HS-27A (cell line): ENCODE results near the gene B9D1.

ENCODE experiments used
- DNase-seq: peaks from one replicate; pipeline ENCODE4 v3.0.0-alpha.2; 2012; ENCODE audit warnings: low read depth, missing footprints

B9D1 gene

GRCh38 chr17:19338031-19338990 lies 24.2 kb downstream of the B9D1 start:
- DNase-seq: no peak

DNA sequence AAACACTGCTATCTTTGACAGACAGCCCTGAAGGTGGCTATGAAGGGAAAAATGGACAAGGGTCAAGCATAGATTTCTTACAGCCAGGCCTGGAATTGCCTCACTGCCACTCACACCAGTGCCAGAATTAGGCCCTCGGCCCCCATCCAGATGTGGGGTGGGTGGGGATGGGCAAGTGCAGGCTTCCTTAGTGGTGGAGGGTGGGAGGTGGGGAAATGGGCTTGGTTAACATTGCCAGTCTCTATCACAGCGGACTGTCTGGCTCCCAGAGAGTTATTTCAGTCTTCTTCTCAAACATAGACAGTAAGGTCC lies 24.9 kb downstream of the B9D1 start:
- no peak for DNase-seq

- DNase-seq: no peak
These were observed 25.4 kb downstream of the B9D1 start for GRCh38 chr17:19336938-19337711.

GRCh38 chr17:19335951-19336631 lies 26.4 kb downstream of the B9D1 start:
- no peak for DNase-seq

- DNase-seq: no peak
These were observed 28.2 kb downstream of the B9D1 start for GRCh38 chr17:19334331-19334730.

DNA sequence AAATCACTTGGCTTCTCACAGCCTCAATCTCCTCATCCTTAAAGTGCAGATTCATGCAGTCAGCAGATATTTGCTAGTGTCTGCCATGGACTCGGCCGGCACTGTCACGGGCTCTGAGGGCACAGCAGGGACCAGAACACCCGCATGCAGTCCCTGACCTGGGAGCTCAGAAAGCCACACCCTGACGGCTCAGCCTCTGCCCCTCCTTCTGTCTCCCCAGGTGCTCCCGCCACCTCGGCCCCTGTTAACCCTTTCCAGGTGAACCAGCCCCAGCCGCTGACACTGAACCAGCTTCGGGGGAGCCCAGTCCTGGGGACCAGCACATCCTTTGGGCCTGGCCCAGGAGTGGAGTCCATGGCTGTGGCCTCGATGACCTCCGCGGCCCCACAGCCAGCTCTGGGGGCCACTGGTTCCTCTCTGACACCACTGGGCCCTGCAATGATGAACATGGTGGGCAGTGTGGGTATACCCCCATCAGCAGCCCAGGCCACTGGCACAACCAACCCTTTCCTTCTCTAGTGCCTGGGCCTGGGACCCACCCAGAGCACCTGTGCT lies 28.7 kb downstream of the B9D1 start:
- no peak for DNase-seq

GRCh38 chr17:19333132-19333440 lies 29.4 kb downstream of the B9D1 start:
- DNase-seq: no peak

DNA sequence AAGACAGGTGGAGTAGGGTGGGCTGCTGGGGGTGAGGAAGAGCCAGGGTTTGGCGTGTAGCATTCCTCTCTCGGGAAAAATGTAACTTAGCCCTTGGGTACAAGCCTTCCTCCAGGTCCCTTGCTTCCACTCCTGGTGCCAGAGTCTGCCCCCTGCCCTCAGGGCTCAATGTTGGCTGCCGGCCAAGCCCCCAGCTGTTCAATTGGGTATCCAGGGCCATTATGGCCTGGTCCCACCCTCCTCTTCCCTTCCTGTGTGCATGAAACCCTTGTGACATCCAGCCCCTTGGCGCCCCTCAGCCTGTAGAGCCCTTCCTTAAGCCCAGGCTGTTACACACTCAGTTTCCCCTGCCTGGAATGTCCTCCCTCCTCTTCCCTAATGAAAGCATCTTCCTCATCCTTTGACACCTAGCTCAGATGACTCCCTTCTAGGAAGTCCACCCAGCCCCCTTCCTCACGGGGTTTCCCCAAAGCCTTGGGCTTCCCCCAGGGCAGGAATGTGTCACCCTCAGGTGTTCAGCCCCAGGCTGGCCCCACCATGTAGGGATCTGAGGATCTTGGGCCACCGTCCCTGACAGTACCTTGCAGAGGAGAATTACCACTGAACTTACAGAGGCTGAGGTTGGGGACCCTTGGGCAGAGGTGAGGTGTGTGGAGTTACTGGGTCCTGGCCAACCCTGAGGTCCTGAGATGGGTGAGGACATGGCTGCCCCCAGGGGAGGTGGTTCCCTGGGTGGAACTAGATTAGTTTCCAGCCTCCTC lies 30.0 kb downstream of the B9D1 start:
- DNase-seq: no peak

DNA sequence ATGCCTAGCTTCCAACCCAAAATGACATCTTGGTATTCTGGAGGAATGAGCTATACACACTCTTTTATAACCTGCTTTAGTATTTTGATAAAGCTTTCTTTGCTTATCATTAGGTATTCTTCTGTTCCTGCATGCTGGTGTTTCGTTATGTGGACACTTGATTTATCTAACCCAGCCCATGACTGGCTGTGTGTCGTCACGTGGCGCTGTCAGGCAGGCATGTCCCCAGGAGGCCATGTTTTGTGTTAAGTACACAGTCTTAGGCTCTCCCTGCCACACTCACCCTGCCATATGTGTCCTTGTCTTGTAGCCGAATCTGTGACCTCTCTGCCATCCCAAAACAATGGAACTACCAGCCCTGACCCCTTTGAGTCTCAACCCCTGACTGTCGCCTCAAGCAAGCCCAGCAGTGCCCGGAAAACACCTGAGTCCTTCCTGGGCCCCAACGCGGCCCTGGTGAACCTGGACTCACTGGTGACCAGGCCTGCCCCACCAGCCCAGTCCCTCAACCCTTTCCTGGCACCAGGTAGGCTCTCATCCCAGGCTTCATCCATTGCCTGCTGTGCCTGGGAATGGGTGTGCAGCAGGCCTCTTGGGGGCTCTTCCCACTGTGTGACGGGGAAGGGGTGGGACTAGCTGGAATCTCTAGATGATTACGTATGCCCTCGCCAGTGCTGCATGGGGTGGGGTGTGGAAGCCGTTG lies 30.8 kb downstream of the B9D1 start:
- DNase-seq: no peak

GRCh38 chr17:19331134-19331533 lies 31.4 kb downstream of the B9D1 start:
- DNase-seq: peak; percentile 94

GRCh38 chr17:19330271-19330670 lies 32.3 kb downstream of the B9D1 start:
- no peak for DNase-seq

DNA sequence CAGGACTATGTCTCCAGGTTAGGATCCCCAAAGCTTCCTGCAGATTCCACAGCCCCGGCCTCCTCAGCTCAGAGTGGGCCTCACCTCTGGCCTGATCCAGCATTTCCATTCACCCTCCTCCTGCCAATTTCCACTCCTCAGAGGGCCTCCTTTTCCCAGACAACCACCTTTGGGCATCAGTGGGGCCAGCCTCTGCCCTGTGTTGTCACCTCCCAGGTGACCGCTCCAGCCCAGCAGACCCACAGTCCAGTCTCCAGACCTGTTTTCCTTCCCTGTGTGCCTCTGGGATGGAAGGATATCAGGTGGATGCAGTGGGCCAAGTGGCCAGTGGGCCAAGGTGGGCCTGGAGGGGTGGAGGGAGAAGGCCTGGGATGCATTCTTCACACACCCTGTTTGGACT lies 32.7 kb downstream of the B9D1 start:
- DNase-seq: no peak

- no peak for DNase-seq
These were observed 33.4 kb downstream of the B9D1 start for GRCh38 chr17:19329136-19329535.

DNA sequence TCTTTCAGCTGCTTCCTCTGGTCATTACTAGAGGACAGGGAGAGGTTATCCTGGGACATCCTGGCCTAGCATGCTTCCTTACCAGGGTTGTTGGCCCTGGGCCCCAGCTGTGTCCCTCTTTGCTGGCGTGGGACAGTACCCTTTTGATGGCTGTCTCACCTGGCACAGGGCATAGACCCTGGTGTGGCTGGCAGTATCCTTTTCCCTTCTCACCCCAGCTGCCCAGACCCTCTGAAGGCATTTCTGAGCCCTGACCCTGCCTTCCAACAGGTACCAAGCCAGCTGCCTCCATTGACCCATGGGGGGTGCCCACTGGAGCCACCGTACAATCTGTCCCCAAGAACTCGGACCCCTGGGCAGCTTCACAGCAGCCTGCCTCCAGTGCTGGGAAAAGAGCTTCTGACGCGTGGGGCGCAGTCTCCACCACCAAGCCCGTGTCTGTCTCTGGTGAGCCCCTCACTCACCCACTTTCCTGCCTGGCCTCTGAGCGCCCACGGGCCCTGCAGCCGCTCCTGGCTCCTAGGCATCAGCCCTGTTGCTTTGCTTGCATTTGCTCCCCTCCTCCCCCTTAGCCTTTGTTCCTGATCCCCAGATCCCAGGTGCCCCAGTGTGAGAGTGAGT lies 34.0 kb downstream of the B9D1 start:
- no peak for DNase-seq

- peak; percentile 100 for DNase-seq
These were observed 35.3 kb downstream of the B9D1 start for GRCh38 chr17:19327031-19327783.

DNA sequence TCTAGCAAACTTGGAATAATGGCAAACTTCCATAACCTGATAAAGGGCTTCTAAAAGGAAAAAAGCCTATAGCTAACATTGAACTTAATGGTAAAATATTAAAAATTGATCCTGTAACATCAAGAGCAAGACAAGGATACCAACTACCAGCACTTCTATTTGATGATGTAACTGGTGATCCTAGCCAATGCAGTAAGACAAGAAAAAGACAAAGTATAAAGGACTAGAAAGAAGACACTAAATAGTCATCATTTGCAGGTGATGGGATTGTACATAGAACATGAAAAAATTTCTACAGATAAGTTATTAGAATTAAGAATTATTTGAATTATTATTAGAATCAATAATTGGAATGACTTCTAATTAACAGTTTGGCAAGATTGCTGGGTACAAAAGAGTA lies 37.0 kb downstream of the B9D1 start:
- no peak for DNase-seq

DNA sequence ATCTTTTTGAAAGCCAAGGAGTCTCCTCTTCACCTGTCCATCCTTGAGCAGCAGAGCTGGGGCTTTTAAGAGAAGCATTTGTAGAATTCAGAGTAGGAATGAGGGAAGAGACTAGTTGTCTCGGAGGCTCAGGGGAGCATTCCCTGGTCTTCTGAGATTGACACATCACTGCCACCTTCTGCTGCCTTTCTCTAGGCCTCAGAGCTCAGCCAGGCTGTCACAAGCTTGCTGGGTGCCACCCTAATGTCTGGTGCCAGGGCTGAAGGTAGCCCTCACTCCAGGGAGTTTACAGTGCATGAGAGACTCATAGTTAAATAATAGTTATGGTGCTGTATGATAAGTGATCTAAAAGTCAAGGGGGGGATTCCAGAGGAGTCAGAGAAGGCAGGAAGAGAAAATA lies 39.7 kb downstream of the B9D1 start:
- DNase-seq: no peak

DNA sequence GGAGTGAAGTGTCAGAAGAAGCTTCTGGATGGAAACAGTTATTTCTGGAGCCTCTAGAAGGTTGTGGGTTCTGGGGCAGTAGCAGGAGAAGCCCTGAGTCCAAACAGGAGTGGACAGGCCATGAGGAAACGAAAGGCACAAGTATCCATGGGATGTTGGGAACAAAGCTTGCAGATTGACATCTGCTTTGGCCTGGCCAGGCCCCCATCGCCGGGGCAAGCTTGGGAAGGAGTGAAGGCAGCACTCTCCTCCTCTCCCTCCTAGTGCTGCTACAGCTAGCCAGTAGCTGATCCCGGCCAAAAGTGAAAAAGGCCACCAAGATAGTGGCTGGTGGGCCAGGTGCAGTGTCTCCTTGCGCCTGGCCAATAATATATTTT lies 40.4 kb downstream of the B9D1 start:
- no peak for DNase-seq

DNA sequence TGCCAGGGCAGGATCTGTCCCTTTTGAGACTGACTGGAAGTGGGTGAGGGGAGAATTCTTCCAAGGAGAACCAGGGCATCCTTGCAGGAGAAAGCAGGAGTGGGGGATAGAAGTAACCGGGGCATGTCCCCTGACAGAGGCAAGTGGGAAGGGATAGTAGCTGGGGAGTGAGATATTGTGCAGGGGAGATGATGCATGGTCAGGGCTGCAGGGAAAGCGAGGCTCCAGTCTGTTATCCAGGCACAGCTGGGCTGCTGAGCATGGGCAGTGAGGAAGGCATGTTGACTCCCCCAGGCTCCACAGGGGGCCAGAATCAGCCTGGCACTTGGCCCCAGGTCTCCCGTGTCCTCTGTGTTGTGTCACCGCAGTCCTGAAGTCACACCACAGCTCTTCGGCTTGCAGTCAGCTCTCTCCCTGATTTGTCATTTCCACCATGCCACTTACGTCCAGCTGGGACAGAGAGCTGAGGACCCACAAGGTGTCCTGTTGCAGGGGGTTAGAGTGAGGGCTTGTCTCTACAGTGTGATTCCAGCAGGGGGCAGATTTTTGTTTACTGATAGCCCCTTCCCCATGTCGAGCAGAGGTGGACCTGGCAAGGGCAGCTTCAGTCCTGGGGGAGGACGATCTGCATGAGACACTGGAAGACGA lies 40.9 kb downstream of the B9D1 start:
- no peak for DNase-seq

DNA sequence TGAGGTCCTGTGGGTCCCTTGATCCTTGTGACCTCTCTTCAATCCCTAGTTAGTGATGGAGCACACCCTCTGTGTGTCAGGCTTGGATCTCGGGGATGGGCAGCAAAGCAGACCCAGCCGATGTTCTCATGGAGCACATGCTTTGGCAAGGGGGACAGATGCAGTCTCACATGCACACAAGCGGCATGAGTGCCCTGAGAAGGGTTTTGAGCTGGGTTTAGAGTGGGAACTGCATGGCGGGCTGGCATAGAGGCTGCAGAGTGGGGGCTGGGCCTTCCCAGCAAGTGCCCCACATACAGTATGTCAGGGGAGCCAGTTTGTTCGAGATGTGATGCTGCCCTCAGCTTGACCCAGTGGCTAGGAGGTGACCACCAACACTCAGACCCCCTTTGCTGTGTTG lies 41.6 kb downstream of the B9D1 start:
- DNase-seq: no peak
